NCI-H345 treated with DMSO at 0.1 percent for 48 hours (cell line): ENCODE measurements around the gene RNF208.

Experiments used
- DNase-seq: peaks from one replicate; lab custom pipeline; 2025; ENCODE audit not compliant: unreplicated experiment; lab: John Stamatoyannopoulos, UW

RNF208 gene

DNA sequence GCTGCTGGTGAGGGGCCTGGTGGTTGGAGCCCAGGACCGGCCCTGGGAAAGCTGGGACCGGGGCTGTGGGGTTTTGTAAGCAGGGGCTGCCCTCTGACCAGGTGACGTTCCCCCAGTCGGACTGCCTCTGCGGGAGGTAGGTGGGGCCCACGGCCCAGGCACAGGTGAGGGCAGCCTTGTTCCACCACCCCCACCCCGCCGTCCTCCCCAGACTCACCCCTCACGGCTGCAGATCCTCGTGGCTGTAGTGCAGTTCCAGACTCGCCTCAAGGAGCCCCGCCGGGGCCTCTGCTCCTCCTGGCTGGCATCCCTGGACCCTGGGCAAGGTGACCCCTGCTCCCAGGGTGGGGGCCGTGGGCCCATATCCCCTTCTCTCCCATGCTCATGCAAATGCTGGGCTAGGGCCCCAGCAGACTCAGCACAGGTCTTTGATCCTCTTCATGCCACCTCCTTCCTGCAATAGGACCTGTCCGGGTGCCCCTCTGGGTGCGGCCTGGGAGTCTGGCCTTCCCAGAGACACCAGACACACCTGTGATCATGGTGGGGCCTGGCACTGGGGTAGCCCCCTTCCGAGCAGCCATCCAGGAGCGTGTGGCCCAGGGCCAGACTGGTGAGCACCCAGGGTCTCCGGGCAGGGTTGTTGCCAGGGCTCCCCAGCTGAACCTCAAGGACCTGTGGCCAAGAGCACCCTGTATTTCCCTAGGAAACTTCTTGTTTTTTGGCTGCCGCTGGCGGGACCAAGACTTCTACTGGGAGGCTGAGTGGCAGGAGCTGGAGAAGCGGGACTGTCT, 6.6 kb downstream of the RNF208 start:
- DNase-seq = no peak

DNA sequence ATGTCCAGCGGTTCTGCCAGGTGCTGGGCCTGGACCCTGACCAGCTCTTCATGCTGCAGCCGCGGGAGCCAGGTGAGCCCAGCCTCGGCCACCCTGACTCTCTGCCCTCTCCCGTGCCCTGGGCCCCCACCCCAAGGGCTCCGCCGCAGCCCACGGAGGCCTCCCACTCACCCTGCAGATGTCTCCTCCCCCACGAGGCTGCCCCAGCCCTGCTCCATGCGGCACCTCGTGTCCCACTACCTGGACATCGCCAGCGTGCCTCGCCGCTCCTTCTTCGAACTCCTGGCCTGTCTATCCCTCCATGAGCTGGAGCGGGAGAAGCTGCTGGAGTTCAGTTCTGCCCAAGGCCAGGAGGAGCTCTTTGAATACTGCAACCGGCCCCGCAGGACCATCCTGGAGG, 7.4 kb downstream of the RNF208 start:
- no peak for DNase-seq

DNA sequence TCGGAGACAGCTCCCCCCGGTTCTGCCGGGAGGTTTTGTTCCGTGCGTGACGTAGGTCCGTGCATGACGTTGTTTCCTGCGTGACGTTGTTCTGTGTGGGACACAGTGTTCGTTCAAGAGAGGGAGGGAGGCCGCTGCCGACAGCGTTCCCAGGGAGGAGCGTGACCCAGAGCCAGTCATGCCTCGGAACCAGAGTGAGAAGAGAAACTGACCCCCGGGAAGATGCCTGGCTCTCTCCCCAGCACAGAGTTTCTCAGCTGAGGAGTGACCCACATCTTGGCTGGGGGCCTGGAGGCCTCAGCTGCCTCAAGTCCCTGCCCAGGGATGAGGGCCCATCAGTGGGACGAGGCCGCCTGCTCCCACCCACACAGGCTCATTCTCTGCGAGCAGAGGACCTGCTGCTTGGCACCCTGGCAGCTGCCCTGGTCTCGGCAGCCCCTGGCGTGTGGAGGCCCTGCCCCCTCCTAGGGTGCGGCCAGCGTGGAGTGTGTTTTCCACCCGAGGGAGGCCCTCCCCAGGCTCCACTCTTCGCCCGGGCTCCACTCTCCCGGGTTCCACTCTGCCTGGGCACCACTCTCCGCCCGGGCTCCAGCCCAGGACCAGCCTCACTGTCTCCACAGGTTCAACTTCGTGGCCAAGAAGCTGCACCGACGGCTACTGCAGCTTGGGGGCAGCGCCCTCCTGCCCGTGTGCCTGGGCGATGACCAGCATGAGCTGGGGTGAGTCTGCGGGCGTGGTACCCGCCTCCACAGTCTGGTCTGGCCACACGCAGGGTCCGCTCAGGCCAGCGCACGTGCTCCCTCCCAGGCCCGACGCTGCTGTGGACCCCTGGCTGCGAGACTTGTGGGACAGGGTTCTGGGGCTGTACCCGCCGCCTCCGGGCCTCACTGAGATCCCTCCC, 8.6 kb downstream of the RNF208 start:
- no peak for DNase-seq

DNA sequence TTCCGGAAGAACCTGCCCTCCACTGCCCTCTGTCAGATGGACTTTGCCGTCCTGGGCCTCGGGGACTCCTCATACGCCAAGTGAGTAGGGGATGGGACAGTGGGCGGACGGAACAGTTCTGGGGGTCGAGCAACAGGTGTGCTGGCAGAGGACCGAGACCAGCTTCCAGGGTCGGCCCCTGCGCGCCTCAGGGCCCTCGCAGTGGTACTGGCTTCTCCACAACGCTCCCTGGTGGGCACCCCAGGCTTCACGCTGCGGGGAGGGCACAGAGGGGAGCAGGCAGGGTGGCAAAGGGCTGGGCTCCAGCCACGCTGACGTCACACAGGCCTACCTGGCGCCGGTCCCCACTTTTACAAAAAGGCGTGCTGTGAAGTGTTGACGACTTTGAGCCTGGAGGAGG, 9.5 kb downstream of the RNF208 start:
- no peak for DNase-seq

DNA sequence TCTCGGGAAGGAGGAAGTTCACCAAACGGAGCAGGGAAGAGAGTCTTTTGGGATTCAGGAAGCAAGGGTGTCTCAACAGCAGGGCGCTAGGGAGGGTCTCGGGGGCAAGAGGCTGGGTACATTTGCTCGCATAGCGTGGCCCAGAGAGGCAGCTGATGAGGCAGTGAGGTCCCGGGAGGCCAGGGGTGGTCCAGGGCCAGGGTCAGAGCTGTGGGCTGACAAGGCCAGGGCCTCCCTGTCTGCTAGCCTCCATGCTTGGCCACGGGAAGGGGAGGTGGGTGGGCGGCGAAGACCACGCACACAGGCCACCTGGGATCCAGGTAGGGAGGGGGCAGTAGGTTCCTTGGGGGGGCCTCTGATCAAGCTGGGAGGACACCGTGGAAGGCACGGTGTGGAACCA, 10.5 kb downstream of the RNF208 start:
- DNase-seq = no peak

DNA sequence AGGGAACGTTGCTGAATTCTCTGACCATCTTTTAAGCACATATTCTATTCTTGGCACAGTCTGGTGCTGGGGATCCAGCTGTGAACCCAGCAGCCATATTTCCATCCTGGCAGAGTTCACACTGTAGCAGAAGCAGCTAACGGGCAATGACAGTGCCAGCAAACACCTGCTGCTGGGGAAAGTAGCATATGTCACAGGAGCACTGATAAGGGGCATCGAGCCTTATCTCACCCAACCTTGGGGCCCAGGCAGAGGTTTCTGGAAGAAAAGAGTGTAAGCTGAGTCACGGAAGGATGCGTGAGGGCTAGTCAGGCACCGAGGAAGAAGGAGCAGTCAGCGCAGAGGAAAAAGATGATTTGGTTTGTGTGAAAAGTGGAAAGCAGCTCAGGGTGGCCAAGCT, 15.4 kb downstream of the RNF208 start:
- no peak for DNase-seq

DNA sequence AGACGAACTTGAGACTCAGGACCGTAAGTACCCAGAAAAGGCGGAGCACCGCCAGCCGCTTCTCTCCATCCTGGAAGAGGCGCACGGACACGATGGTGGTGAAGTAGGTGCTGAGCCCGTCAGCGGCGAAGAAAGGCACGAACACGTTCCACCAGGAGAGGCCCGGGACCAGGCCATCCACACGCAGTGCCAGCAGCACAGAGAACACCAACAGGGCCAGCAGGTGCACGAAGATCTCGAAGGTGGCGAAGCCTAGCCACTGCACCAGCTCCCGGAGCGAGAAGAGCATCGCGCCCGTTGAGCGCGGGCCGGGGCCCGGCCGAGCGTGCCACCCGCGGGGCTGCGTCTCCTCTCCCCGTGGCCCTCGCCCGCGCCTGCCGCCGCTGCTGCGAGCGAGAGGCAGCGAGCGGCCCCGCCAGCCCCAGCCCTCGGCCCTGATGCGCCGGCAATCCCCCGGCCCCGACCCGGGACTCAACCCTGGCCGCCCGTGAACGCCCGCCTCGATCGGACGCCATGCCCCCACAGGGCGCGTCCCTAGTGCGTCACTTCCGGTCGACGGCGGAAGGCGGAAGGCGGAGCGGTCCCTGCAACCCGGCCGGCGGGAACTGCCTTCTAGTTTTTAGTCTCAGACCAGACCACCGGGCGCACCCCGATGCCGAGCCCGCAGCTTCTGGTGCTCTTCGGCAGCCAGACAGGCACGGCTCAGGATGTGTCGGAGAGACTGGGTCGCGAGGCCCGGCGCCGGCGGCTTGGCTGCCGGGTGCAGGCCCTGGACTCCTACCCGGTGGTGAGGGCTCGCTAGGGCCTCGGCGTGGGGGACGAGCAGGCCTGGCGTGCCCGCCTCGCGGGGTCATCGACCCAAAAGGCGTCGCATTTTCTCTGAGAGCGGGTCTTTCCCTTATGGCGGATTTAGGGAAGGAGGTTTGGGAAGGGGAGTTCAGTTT, 16.6 kb downstream of the RNF208 start, which contains the start of the genes NDOR1 and TMEM203:
Gene NDOR1, plus strand, starts transcription at position 575 of the 944 bp plus-strand sequence. Its CDS starts 78 bp downstream, at position 653.
Gene TMEM203, minus strand, starts transcription at position 523 of the 944 bp plus-strand sequence. Its CDS starts 234 bp downstream, at position 289.
- DNase-seq = peak; percentile 58

DNA sequence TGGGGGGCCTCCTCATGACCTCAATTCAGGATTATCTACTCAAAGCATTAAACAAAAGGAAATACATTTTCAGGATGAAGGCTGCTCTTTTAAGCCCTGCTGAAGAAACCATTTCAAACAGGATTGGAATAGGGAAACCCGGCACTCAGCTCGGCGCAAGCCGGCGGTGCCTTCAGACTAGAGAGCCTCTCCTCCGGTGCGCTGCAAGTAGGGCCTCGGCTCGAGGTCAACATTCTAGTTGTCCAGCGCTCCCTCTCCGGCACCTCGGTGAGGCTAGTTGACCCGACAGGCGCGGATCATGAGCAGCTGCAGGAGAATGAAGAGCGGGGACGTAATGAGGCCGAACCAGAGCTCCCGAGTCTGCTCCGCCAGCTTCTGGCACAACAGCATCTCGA, 17.3 kb downstream of the RNF208 start:
- no peak for DNase-seq

DNA sequence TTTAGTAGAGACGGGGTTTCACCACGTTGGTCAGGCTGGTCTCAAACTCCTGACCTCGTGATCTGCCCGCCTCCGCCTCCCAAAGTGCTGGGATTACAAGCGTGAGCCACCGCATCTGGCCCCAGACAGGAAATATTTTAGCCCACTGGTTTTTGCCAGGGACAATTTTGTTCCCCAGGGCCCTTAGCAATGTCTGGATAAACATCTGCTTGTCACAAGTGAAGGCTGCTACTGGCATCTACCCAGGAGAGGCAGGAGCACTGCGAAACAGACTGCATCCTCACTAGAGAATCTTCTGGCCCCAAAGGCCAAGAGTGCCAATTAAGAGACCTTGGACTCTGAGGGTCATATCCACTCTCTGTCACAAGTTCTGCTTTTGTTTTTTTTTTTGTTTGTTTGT, 19.1 kb downstream of the RNF208 start:
- no peak for DNase-seq

DNA sequence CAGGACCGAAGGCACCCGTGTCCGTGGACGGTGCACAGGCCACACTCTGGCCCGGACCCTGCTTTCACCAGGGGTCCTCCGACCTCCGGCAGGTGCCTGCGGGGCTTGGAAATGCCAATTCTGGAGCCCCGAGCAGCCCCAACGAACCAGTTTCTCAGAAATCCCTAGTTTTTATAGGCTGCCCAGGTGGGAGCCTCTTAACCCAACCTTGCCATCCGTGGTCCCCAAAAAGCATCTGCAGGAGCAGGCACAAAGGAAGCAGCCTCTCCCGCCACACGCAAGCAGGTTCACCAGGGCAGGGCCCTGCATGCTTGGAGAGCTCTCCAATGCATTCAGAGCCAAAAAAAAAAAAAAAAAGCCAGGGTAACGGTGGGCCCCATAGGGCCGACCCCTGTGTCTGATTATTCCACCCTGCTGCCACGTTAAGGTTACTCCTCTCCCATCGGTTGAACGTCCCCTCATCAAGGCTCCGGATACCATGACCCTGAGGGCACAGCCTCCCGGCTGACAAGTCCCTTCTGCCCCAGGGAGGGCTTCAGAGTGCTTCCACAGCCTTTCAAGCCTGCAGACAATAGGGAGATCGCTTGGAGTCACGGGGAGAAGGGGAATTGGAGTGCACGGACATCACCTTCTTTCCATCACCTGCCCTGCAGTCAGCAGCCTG, 20.7 kb downstream of the RNF208 start:
- DNase-seq = no peak

DNA sequence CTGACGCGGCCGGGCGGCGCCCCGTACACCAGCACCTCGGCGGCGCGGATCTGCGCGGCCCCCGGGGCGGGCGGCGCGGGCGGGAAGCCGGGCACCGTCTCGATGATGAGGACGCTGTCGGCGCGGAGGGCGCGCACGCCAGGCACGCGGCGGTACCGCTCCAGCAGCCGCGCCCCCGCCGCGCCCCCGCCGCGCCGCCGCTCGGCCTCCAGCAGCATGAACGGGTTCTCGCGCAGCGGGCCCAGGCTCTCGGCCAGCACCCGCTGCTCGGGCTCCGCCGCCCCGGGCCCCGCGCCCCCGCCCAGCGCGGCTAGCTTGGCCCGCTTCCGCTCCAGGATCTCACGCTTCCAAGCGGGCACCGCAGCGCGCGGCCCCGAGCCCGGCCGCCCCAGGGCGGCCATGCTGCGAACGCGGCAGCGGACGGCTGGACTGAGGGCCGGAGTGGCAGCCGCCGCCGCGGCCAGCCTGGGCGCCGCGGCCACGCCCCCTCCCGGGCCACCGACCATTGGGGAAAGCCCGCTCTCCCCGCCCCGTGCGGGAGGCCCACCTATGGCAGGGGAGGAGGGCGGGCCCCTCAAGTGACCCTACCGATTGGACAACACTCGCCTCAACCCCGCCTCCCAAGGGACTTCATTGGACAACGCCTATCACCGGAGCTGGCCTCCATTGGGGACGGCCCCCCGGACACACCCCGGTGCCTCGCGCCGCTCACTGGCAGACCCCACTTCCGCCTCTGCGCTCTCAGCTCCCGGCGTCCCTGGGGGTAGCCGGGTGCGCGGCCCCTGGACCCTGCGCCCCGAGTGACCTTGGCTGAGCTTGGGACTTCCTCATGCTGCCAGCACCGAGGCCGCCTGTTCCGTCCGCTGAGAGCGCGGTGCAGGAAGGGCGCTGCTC, 21.5 kb downstream of the RNF208 start, which contains the start of gene TPRN:
Gene TPRN, minus strand, starts transcription at position 431 of the 894 bp plus-strand sequence. Its CDS starts 30 bp downstream, at position 401.
- DNase-seq = peak; percentile 98

DNA sequence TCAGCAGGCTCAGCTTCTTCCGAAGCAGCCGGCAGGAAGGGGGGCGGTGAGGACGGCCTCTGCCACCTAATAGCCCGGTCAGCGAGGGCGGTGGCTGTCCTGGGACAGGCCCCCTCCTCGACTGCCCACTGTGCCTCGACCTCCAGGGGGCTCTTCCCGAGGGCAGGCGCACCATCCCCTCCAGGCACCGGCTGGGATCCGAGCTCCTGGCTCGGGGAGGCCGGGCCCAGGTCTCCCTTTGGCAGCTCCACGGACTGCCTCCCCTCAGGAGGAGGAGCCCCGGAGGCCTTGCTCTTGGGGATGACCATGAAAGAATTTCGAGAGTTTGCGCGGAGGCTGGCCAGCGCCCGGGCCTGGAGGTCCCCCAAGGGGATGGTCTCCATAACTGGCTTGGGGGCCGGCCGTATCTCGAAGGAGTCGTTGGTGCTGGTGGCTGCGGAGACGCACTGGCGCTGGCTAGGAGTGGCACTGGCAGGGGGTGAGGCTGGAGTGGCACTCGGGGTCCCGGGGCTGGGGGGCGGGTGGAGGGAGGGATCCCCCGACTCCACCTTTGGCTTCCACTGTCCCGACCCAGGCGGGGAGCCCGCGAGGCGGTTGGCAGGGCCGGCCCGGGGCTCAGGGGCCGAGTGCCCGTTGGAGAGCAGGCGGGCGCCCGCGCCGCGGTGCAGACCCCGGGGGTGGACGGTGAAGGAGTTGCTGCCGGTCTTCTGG, 22.5 kb downstream of the RNF208 start:
- DNase-seq = no peak

DNA sequence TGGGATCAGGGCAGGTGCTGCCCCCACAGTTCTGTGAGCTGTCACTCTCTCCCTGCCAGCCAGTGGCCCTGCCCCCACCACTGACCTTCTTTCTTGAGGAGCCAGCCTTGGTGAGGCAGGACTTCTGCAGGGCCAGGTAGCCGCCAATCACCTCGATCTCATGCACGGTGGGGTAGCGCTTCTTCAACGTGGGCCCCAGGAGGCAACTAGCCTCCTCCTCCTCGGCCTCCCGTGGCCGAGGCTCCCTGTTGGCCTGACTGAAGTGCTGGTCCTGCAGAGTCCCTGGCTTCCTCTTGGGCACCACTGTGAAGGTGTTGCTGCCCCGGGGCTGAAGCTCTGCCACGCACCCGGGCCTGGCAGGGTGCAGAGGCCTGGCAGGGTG, 23.1 kb downstream of the RNF208 start:
- DNase-seq = no peak

DNA sequence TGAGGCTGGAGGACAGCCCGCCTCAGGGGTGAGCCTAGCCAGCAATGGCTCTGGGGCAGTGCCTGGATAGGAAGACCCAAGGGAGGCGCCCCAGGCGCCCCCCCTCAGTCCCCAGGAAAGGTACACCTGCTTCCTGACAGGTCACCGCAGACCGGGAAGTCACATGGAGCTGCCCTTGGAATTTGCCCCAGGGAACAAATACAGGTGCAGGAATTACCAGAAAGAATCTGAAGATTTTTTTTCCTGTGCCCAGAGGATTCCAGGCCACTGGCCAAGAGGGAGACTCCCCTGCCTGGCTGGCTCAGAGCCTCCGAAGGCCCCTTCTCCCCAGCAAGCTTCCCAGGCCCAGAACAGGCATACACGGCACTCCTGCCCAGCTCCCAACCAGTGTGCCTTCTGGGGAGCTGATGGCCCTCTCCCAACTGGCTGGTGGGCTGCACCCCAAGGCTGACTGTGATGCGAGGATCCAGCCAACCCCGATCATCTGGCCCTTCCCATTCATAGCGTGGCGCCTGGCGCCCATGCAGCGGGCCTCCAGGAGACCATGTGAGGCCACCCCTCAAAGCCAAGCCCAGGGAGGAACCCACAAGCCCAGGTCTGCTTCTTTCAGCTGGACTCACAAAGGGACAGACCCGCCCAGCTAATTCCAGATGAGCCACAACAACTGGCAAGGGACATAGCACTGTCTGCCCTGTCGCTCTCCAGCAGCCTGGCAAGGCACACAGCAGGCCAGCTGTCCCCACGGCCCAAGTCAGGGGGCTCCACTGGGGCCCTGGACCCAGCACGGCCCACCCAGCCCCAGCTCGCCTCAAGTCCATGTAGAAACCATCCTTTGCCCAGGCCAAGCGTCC, 23.8 kb downstream of the RNF208 start:
- DNase-seq = no peak

DNA sequence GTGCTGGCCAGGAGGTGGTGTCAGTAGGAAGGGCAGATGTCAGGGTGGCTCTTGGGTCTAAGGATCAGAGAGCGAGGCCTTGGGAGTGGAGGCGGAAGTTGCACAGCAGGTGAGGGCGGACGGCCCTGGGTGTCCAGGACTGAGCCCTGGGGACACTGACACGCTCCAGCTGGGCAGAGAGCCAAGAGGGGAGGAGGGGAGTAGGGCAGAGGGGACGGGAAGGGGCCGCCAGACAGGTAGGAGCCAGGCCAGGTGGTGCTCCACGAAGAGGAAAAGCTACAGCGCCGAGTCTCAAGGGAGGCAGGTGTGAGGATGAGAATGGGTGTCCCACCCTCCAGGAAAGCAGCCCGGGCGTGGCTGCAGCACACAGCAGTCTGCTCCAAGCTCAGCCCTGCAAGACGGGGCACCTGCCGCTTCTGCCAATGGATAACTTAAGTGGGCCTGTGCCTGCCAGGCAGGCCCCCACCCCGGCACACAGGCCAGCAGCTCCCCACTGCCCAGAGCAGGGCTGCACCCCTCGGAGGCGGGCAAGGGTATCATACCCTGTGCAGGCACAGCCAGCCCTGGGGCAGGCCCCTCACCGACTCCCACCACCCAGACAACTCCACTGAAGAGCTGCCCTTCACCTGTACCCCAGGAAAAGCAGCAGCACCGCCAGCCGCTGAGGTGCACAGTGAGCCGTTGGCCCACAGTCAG, 26.4 kb downstream of the RNF208 start:
- peak; percentile 95 for DNase-seq

DNA sequence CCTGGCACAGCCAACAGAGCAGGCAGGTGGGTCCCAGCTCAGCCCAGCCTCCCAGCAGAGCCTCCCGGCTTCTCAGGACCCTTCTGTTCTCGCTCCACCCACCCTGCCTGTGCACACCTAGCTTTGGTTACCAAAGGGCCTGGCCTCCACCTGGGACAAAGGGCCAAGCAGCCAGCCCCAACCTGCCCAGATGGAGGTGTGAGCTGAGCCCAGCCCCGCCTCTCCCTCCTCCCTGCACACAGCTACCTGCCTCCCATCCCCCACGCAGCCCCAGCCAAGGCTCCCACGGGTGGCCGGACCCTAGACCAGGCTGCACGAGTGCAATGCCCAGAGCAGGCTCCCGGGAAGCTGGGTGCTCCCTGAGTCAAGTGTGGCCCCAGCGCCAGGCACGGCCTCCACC, 27.1 kb downstream of the RNF208 start:
- DNase-seq = peak; percentile 39

DNA sequence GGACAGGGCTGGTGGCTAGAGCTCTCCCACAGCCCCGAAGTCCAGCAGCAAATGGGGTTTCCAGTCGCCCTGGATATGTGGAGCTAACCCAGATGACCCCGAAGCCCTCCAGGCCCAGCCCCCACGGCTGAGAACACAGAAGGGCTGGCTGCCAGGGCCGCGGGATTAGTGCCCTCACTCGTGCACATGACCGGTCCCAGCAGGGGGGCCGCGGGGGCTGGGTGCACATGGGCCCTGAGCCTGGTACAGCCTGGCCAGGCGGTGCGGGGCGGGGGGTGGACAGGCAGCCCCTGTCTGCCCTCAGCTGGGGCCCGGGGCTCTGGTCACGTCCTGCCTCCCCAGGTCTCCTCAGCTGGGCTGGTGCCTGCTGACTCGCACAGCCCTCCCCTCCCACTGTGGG, 27.7 kb downstream of the RNF208 start:
- DNase-seq = no peak
